DOHH2 (cell line): ENCODE measurements around the gene NOL3.

Experiments
- H3F3A ChIP-seq: fragments of 200-600 bp; sonication (generic), shearing (Covaris generic); 2 replicates; pipeline ENCODE4 v1.6.0; 2016; ENCODE audit warnings: antibody characterized with exemption, mild to moderate bottlenecking; ENCODE audit not compliant: control insufficient read depth, insufficient read depth
- H3K27ac ChIP-seq: fragments of 200-600 bp; sonication (generic); 2 replicates; pipeline ENCODE4 v1.5.1; 2014; ENCODE audit warnings: low read depth, mild to moderate bottlenecking, low read length, moderate library complexity
- H3K27me3 ChIP-seq: fragments of 200-600 bp; sonication (generic); 2 replicates; pipeline ENCODE4 v1.6.1; 2014; ENCODE audit warnings: mild to moderate bottlenecking, low read length, mixed read lengths; ENCODE audit not compliant: control insufficient read depth
- H3K36me3 ChIP-seq: fragments of 200-600 bp; sonication (generic); 2 replicates; pipeline ENCODE4 v1.6.1; 2014; ENCODE audit warnings: mild to moderate bottlenecking, low read length, moderate library complexity, mixed read lengths; ENCODE audit not compliant: control insufficient read depth
- H3K4me1 ChIP-seq: fragments of 200-600 bp; sonication (generic); 2 replicates; pipeline ENCODE4 v1.6.1; 2014; ENCODE audit warnings: mild to moderate bottlenecking, low read length, mixed read lengths; ENCODE audit not compliant: control insufficient read depth
- H3K4me2 ChIP-seq: fragments of 200-600 bp; sonication (generic); 2 replicates; pipeline ENCODE4 v1.6.0; 2014; ENCODE audit warnings: mild to moderate bottlenecking, low read length, moderate library complexity
- H3K4me3 ChIP-seq: fragments of 200-600 bp; sonication (generic); 2 replicates; pipeline ENCODE4 v1.5.1; 2014; ENCODE audit warnings: mild to moderate bottlenecking, low read length, mixed read lengths
- H3K79me2 ChIP-seq: fragments of 200-600 bp; sonication (generic); 2 replicates; pipeline ENCODE4 v1.6.1; 2014; ENCODE audit warnings: mild to moderate bottlenecking, low read length, mixed read lengths; ENCODE audit not compliant: control insufficient read depth
- H3K9me2 ChIP-seq: fragments of 200-600 bp; sonication (generic); replicated peaks from 2 replicates; pipeline ENCODE4 v1.6.1; 2014; ENCODE audit warnings: mild to moderate bottlenecking, low read length, mixed read lengths; ENCODE audit not compliant: control insufficient read depth
- H3K9me3 ChIP-seq: fragments of 200-600 bp; sonication (generic); 2 replicates; pipeline ENCODE4 v1.6.1; 2014; ENCODE audit warnings: antibody characterized with exemption, low read length, mixed read lengths; ENCODE audit not compliant: control insufficient read depth, insufficient read depth
- H4K20me1 ChIP-seq: fragments of 200-600 bp; sonication (generic); 2 replicates; pipeline ENCODE4 v1.6.0; 2014; ENCODE audit warnings: low read depth, mild to moderate bottlenecking, antibody characterized with exemption, low read length, moderate library complexity; ENCODE audit not compliant: control insufficient read depth, insufficient read depth
- CTCF ChIP-seq: fragments of 200-600 bp; sonication (generic); IDR thresholded peaks from one replicate; pipeline ENCODE4 v1.5.1; 2014; ENCODE audit warnings: antibody characterized with exemption, mild to moderate bottlenecking, low read depth, low read length; ENCODE audit not compliant: poor library complexity, severe bottlenecking
- EZH2phosphoT487 ChIP-seq: fragments of 200-600 bp; sonication (generic); IDR thresholded peaks from 2 replicates; pipeline ENCODE4 v1.6.1; 2017; ENCODE audit warnings: borderline replicate concordance, mild to moderate bottlenecking, antibody characterized with exemption, low read length, moderate library complexity, mixed read lengths

NOL3 gene

GRCh38 chr16:67186550-67186950 lies 16.2 kb downstream of the NOL3 start:
- Histone ChIP-seq H3K9me3 (no peaks in the 10 kb centered on the region), H3K27me3 (peaks cover 24% of the 10 kb centered on the region), H3K4me3 (no peak overlapping the region), H3K36me3 (no peaks in the 10 kb centered on the region), H3F3A (no peaks in the 10 kb centered on the region), H3K79me2 (0 out of 2 replicates have a peak, but pooled peaks cover 8% of the 10 kb centered on the region), H3K4me1 (peaks cover 32% of the 10 kb centered on the region), H4K20me1 (peaks cover 3% of the 10 kb centered on the region; the same call in 1 of the 2 replicates), H3K9me2 (no peaks in the 10 kb centered on the region), H3K4me2 (no peak overlapping the region), H3K27ac (no peak overlapping the region)
- TF ChIP-seq EZH2phosphoT487 (no peak), CTCF (no peak)

GRCh38 chr16:67187175-67187890 lies 17.0 kb downstream of the NOL3 start:
- peaks cover 2% of the 10 kb centered on the region for H3K36me3 ChIP-seq
- no peak overlapping the region for H3K4me3 ChIP-seq
- H3K9me3 ChIP-seq: no peaks in the 10 kb centered on the region
- H3F3A ChIP-seq: no peaks in the 10 kb centered on the region
- H3K4me1 ChIP-seq: peaks cover 33% of the 10 kb centered on the region
- no peak overlapping the region for H3K4me2 ChIP-seq
- H4K20me1 ChIP-seq: peaks cover 3% of the 10 kb centered on the region; the same call in 1 of the 2 replicates
- H3K27ac ChIP-seq: no peak overlapping the region
- H3K79me2 ChIP-seq: peaks cover 14% of the 10 kb centered on the region
- H3K27me3 ChIP-seq: peaks cover 24% of the 10 kb centered on the region
- no peaks in the 10 kb centered on the region for H3K9me2 ChIP-seq
- TF ChIP-seq CTCF: no peak
- no peak for TF ChIP-seq EZH2phosphoT487

- Histone ChIP-seq H3K4me1 (peaks cover 27% of the 10 kb centered on the region), H4K20me1 (no peaks in the 10 kb centered on the region; the same call in 1 of the 2 replicates), H3K9me3 (no peaks in the 10 kb centered on the region), H3K27me3 (peaks cover 24% of the 10 kb centered on the region), H3K79me2 (peaks cover 17% of the 10 kb centered on the region), H3K4me2 (no peak overlapping the region), H3K9me2 (no peaks in the 10 kb centered on the region), H3K4me3 (no peak overlapping the region), H3K27ac (no peak overlapping the region), H3F3A (no peaks in the 10 kb centered on the region), H3K36me3 (peaks cover 12% of the 10 kb centered on the region)
- TF ChIP-seq CTCF: no peak
- TF ChIP-seq EZH2phosphoT487: no peak
Measured at GRCh38 chr16:67188323-67188722, 18.0 kb downstream of the NOL3 start.
